Renal cortex interstitium (tissue), 11 donors: ENCODE results near the gene MTERF4. TPM values are rescaled to one million over a fixed set of nuclear protein-coding genes. Genes with fewer than 3 reads are reported as not detected.
"Not testable (repeated sequence)": the region's sequence is repeated elsewhere in the genome, so short reads cannot be mapped to it uniquely, and the experiment has no call there.

ENCODE experiments used
- DNase-seq, 11 donors: peaks; one replicate each; pipeline ENCODE4 v3.0.0-alpha.2; 2013; ENCODE audit warnings: low read depth in 9 of 11, low spot score in 4 of 11; ENCODE audit errors: extremely low read depth in 1 of 11
- polyA plus RNA-seq, 3 donors: library from polyadenylated mRNA; unstranded; fragments of 120-200 nt; gene quantifications; one replicate each; pipeline ENCODE4 v1.2.1, GENCODE V29; 2013; ENCODE audit not compliant: insufficient read length in 3 of 3

MTERF4 gene
- polyA plus RNA-seq, 3 donors = 68.5 to 78.4 (median 69.5) TPM

DNA sequence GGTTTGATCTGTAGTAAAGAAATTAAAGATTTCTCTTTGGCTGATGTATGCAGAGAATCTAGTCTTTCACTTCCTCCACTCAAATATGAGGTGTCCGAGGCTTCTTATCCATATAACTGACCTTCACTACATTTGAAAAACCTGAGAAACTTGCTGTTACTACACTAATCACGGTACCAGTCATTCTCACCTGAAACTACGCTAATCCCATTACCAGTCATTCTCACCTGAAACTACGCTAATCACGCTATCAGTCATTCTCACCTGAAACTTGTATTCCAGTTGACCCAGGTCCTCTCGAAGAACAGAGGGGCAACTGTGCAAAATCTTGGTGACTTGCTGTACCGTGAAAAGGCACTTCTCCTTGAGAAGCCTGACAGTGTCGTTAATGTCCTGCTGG lies 5.1 kb downstream of the MTERF4 start:
- no peak for DNase-seq

DNA sequence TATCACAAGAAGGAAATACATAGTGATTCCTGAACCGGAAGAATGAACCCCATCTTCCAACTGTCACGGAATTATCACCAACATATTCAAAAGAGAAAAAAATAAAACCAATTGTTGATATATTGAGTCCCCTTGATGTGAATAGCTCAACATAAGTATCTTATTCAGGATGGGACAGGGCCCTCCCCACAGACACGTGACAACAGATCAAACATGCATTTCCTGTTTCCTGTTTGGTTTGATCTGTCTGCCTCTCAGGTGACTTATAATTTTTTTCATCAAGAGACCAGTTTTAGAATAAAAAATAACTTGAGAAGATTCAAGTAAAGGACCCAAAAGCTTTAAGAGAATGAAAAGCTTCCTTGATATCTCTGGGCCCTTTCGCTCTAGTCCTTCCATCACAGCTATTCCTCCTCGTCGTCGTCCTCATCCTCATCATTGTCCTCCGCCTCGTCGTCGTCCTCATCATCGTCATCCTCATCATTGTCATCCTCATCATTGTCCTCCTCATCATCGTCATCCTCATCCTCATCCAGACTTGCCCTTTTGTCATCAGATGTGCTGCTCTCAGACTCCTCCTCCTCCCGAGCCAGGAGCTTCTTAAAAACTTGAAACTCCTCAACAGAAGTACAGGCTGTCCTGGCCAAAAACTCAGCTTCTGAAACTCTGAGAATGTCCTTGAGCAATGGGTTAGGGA lies 6.3 kb downstream of the MTERF4 start:
- DNase-seq = no peak

DNA sequence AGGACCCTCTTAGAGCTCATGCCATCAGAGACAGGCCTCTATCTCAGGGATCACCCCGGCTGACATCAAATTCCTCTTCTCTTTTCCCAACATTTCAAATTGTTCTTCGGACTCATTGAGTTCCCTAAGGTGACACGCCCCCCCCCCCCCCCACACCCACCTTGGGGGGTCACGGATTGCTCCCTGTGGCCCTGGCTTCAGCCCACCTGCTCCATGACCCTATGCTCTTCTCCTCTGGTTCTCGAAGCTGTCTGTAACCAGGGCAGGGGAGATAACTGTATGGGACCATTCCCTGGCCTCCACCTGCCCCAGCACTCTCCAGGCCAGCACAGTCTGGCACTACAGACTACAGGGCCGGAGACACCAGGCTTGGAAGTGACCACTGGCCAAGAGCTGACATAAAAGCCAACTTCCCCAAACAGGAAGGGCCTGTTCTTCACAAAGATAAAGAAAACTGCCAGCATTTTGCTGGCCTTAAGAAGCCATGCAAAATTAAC lies 7.1 kb downstream of the MTERF4 start:
- no peak for DNase-seq

DNA sequence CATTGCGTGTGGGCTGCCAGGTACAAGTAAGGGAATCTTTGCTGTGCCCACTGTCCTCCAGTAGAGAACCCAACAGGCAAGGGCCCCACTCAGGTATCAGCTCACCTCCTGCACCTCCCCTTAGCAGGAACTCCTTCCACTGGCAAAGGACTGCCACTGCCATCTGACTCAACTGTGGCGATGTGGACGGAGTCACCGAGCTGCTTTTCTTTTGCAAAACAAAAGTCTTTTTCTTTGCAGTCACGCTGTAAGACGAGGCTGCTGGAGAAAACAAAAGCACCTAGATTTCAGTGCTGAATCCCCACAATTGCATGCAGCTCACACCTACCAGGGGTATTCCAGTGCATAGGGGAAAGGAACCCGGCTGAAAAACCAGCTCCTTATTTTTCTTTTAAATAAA lies 7.9 kb downstream of the MTERF4 start:
- no peak for DNase-seq

DNA sequence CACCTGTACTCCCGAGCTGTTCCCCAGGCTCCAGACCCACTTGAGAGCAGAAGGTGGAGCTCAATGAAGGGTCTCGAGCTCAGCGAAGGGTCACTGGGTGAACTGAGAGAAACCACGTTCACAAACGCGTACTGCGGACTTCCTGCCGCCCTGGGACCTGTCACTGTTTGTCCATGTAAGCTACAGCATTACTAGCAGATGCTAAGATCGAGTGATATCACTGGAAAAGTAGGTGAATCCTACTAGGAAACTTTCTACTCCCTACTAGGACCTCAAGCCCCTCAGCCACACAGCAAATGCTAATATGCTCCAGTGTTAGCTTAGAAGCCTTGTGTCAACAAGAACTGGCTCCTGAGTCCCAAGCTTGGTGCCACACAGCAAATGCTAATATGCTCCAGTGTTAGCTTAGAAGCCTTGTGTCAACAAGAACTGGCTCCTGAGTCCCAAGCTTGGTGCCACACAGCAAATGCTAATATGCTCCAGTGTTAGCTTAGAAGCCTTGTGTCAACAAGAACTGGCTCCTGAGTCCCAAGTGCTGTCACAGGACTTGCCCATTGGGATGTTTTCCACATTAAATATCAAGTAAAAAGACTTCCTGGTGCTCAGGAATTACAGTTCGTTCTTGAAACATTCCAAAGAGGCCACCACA lies 8.8 kb downstream of the MTERF4 start:
- DNase-seq = not testable (repeated sequence)

DNA sequence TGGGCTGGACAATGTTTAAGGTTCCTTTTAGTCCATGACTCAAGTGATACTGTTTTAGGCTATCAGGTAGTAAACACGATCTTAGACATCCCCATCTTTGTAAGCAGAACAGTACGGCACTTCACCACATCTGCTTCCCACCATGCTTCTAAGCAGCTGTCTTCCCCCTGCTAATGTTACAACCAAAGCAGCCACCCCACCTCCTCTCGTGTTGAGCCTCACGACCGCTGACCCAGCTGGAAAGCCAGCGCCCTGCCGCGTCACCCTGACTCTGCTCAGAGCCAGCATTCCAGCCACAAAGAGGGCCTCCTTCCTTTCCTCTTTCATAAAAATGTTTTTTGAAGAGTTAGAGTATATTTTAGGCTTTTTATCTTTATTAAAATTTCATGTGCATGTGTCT lies 9.4 kb downstream of the MTERF4 start:
- DNase-seq = no peak

DNA sequence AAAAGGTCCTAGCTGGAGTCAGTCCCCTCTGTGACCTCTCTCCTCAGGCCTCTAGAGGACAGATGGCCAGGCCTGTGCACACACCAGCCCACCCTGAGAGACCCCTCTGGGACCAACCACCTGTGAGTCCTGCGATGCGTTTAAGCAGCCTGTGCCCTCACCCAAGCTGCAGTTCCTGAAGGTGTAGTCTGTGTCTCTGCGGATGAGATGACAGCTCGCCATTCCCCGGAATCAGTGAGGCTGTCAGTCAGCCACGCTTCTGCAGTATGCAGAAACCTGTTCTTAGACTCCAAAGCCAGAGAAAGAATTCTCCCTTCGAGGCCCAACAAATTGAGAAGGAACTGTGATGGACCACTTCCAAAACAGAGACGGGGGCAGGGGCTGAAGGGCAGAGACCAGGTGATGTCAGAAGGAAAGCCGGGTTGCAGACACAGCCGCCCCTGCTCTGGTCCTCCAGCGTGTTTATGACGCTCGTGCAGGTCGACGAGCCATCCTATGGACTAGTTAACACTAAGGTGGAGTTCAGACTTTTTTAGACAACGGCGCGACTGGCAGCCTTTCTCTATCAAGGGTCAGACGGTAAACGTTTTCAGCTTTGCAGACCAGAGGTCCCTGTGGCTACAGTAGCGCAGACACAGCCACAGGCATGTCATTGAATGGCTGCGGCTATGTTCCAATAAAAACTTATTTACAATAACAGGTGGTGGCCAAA lies 10.2 kb downstream of the MTERF4 start:
- no peak for DNase-seq

DNA sequence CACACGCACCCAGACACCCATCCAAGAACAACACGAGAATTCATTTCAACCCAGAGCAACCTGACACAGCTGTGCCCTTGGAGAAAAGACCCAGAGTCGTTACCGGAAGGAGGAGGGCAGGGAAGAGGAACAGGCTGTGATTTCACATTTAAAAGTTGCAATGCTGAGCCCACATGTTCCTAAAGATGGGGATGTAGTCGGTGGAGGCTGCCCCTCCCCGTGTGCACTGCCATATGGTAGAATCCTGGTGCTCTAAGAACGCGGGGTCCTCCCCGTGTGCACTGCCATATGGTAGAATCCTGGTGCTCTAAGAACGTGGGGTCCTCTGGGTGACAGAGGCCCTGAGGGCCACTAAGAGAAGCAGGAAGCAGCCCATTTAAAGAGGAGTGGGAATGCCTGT lies 10.9 kb downstream of the MTERF4 start:
- DNase-seq = no peak

DNA sequence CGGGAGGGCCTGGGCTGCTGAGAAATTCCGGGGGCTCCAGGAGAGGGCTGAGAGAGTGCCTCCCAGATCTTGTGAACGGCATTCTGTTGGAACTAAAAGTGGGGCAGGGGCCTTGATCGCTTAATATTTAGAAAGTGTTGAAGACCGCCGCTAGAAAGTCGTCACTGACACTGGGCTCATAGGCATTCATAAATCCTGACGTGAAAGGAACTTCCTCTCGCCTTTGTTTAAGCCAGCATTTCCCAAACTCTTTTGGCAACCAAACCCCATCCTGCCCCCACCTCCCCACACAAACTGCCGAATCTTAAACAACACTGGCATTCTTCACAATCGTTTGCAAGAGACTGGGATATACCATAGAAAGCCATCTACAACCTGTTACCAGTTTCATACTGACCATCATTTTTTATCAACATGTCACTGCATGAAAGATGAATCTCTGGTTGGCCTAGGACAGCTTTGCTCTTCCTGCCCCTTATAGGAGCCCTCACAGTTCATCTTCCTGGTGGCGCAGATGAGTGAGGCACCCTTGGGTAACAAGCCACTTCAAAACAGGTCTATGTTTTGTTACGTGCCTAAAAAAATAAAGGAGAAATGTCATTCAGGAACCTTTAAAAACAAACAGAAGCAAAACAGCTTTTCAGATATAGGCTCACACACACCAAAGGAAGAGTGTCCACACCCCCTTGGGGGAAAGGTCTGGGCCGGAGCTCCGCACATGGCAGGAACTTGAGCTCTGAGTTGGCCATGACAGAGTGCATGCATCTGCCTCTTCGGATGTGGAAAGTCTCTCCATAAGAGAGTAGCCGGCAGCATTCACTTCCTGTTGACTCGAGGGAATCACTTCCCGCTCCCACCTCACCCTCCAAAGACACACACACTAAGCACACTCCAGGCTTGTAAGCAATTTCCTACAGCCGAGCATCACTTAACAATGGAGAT lies 13.0 kb downstream of the MTERF4 start:
- DNase-seq = no peak

DNA sequence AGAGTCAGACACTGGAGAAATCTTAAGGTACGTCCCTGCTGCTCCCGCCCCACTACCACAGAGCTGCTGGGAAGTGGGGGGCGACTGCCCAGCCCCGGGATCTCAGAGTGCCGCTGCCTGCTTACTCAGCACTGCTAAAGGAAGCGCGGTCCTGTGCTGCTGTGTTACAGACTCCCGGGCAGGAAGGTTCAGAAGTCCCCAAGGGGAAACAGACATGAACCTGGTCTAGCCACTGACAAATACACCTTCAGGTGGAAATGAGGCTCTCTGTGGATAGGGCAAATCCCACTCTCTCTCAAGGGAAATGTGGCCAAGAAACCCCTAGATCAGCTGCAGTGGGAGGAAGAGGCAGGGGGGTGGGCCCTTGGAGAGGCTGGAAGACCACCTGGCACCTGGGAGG lies 13.7 kb downstream of the MTERF4 start:
- no peak for DNase-seq

DNA sequence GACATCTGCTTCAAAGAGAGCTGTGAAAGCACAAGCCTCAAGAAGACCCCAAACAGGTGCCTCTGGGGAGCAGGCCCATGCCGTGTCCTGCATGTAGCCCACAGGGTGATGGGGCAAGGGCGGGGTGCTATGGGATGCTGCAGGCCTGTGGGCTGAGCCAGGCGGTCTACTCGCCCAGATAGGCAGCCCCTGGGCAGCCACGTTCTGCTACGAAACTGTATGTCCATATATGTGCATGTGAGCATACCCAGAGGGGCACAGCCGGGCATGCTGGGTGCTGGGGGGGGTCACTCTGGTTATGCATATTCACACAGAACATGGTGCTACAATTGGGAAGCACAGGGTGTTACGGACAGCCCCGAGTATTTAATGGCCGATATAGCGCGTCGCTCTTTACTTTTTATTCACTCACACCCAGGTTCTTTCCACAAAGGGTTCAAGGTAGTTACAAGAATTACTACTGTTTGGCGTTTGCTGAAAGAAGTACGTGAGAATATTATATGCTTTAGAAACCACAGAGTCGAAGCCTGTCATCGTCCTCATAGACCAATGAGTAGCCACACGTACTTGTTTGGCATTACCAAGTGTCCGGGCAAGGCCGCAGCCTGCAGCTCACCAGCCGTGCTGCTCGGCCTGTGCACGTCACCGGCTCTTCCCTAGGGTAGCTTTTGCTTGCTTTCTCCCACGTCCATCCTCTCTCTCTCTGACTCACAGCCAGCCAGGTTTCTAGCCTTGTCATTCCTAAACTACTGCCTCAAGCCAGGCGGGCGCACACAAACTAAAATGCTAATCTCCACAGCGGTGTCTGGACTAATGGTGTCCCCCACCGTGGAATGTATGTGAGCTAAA lies 14.4 kb downstream of the MTERF4 start:
- DNase-seq = no peak

DNA sequence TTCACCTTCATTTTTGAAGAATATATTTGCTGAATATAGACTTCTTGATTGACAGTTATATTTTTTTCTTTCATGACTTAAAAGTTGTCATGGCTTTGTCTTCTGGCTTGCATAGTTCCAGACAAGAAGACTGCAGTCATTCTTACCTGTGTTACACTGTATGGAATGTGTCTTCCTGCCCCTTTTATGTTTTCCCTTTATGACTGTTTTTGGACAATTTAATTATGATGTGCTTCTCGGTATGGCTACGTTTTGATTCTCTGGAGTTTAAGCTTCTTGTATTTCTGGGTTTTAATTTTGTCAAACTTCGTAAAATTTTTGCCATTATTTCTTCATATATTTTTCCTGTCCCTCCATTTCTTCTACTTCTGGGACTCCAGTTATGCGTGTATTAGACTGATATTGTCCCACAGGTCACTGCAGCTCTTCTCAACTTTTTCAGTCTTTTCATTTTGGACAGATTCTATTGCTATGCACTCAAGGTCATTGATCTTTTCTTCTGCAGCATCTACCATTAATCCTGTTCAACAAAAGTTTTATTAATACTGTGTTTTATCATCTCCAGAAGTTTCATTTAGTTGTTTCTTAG lies 17.1 kb downstream of the MTERF4 start:
- DNase-seq = no peak

DNA sequence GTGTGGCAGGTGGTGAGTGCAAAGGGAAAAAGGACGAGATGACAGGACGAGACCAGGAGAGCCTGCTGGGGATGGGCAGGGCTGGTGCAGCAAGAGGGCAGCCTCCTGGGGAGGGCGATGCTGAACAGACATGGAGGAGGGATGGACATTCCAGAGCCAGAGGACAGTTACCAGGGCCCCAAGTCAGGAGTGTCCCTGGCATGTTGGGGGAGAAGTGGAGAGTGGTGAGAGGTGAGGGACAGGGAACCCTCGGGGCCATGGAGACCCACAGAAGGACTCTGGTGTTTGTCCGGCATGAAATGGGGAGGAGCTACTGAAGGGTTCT lies 19.0 kb downstream of the MTERF4 start:
- no peak for DNase-seq

DNA sequence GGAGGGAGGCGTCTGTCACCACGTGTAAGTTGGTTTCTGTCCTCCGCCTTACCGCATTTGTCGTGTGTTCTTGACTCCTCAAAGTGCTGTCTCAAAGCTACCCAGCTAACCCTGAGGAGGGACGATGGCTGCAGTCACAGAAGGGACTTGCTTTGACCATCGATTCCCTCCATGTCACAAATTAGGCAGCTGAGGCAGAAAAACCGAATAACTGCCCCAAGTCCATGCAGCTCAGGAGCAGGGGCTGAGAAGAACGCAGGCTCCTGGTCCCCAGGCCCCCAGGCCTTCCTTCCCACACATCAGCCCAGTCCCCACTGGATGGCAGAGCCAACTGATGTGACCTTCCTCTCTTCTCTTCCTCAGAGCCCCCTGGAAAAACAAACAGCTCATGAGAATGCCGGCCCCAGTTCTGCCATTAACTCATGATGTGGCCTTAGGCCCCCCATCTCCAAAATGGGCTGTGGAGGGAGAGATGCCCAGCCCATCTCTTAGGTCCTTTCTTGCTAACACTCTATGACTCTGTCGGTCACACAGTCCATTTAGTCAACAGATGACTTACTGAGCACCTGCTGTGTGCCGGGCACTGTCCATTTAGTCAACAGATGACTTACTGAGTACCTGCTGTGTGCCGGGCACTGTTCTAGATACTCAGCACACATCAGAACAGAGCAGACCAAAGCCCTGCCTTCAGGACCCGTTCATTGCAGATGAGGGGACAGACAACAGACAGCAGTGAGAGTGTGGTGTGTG lies 19.6 kb downstream of the MTERF4 start:
- DNase-seq = no peak

DNA sequence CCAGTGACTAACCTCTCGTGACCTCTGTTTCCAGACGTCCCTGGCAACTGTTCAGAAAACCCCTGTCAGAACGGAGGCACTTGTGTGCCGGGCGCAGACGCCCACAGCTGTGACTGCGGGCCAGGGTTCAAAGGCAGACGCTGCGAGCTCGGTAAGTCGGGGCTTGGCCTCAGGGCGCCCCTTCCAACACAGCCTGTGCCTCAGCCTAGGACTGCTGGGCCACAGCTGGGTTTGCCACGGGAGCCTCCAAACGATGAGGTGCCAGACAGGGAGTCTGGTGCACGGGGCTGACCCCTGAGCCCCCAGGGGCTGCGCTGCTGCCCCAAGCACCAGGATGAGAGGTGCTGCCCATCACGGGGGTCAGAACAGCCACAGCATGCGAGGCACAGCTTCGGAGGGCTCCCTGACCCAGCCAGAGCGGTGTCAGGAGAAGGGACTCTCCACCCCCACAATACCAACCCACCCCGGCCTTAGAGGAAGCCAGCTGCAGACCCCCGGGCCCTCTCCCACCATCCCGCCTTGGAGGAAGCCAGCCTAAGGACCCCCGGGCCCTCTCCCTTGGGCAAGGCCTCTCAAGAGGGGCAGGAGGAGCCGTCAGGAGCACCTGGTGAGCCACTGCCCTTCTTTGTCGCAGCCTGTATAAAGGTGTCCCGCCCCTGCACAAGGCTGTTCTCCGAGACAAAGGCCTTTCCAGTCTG lies 20.3 kb downstream of the MTERF4 start:
- no peak for DNase-seq

DNA sequence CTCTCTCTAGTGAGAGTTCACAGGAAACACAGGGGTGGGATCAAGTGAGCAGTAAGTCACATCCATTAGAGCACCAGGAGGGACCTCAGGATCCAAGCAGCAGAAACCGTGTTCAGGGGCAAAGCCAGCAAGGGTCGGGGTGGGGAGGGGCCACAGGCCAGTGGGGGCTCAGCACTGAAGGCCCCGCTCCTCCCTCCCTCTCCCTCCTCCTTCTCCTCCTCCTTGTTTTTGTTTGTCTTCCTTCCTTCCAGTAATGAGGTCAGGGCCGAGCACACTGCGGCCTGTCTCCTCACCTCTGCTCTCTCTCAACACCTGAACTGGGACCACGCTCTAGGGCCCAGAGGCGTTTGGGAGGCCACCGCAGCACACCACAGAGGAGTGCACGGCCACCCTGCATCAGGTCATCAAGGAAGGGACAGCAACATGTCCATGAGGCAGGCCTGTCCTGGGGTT lies 20.9 kb downstream of the MTERF4 start:
- no peak for DNase-seq
